Mucosa of stomach (tissue), 1 donor: Measurements from ENCODE around the gene ZBTB39.
"Not testable (repeated sequence)": the region's sequence is repeated elsewhere in the genome, so short reads cannot be mapped to it uniquely, and the experiment has no call there.

Source experiments
- H3K27me3 ChIP-seq: one replicate; pipeline ENCODE4 v1.7.0; 2013; ENCODE audit warnings: mild to moderate bottlenecking, low read length; ENCODE audit not compliant: control insufficient read depth, insufficient read depth
- H3K36me3 ChIP-seq: one replicate; pipeline ENCODE4 v1.7.0; 2013; ENCODE audit warnings: low read length; ENCODE audit not compliant: control insufficient read depth, insufficient read depth
- H3K4me1 ChIP-seq: one replicate; pipeline ENCODE4 v1.7.0; 2013; ENCODE audit warnings: mild to moderate bottlenecking, low read length; ENCODE audit not compliant: control insufficient read depth, insufficient read depth
- H3K4me3 ChIP-seq: one replicate; pipeline ENCODE4 v1.7.0; 2013; ENCODE audit warnings: low read length
- H3K9ac ChIP-seq: one replicate; pipeline ENCODE4 v1.7.0; 2013; ENCODE audit warnings: mild to moderate bottlenecking, low read length, moderate library complexity
- H3K9me3 ChIP-seq: one replicate; pipeline ENCODE4 v1.7.0; 2013; ENCODE audit warnings: mild to moderate bottlenecking, low read length, moderate library complexity; ENCODE audit not compliant: control insufficient read depth
- donor health status: Pancreatic carcinoma.

Gene ZBTB39

GRCh38 chr12:56982578-56983236 lies 23.6 kb downstream of the ZBTB39 start:
- not testable (repeated sequence) for H3K4me1 ChIP-seq, H3K9me3 ChIP-seq, H3K9ac ChIP-seq, H3K4me3 ChIP-seq, H3K27me3 ChIP-seq, H3K36me3 ChIP-seq

GRCh38 chr12:56980941-56981530 lies 25.3 kb downstream of the ZBTB39 start:
- H3K9ac ChIP-seq: no peak overlapping the region
- H3K9me3 ChIP-seq: no peaks in the 10 kb centered on the region
- no peaks in the 10 kb centered on the region for H3K27me3 ChIP-seq
- H3K4me1 ChIP-seq: no peaks in the 10 kb centered on the region
- no peak overlapping the region for H3K4me3 ChIP-seq
- H3K36me3 ChIP-seq: no peaks in the 10 kb centered on the region

- Histone ChIP-seq H3K4me1 (no peaks in the 10 kb centered on the region), H3K9ac (no peak overlapping the region), H3K9me3 (no peaks in the 10 kb centered on the region), H3K27me3 (no peaks in the 10 kb centered on the region), H3K36me3 (no peaks in the 10 kb centered on the region), H3K4me3 (no peak overlapping the region)
Measured at GRCh38 chr12:56980268-56980667, 26.1 kb downstream of the ZBTB39 start.

GRCh38 chr12:56979628-56980027 lies 26.7 kb downstream of the ZBTB39 start:
- H3K27me3 ChIP-seq: no peaks in the 10 kb centered on the region
- H3K9ac ChIP-seq: no peak overlapping the region
- no peaks in the 10 kb centered on the region for H3K4me1 ChIP-seq
- no peaks in the 10 kb centered on the region for H3K9me3 ChIP-seq
- H3K36me3 ChIP-seq: no peaks in the 10 kb centered on the region
- no peak overlapping the region for H3K4me3 ChIP-seq

- H3K27me3 ChIP-seq: no peaks in the 10 kb centered on the region
- H3K36me3 ChIP-seq: no peaks in the 10 kb centered on the region
- no peak overlapping the region for H3K4me3 ChIP-seq
- H3K9me3 ChIP-seq: no peaks in the 10 kb centered on the region
- H3K4me1 ChIP-seq: no peaks in the 10 kb centered on the region
- H3K9ac ChIP-seq: no peak overlapping the region
Measured at GRCh38 chr12:56978397-56979138, 27.8 kb downstream of the ZBTB39 start.

- not testable (repeated sequence) for H3K27me3 ChIP-seq, H3K9me3 ChIP-seq, H3K9ac ChIP-seq, H3K36me3 ChIP-seq, H3K4me1 ChIP-seq, H3K4me3 ChIP-seq
Measured at GRCh38 chr12:56977361-56977760, 29.0 kb downstream of the ZBTB39 start.

GRCh38 chr12:56974224-56974623 lies 32.1 kb downstream of the ZBTB39 start:
- not testable (repeated sequence) for H3K4me3 ChIP-seq, H3K9me3 ChIP-seq, H3K27me3 ChIP-seq, H3K9ac ChIP-seq, H3K4me1 ChIP-seq, H3K36me3 ChIP-seq

- H3K9ac ChIP-seq: not testable (repeated sequence)
Measured at GRCh38 chr12:56968910-56969309, 37.4 kb downstream of the ZBTB39 start.

GRCh38 chr12:56965997-56966642 lies 40.2 kb downstream of the ZBTB39 start:
- not testable (repeated sequence) for H3K9me3 ChIP-seq, H3K4me3 ChIP-seq, H3K4me1 ChIP-seq, H3K27me3 ChIP-seq, H3K9ac ChIP-seq, H3K36me3 ChIP-seq

More at GRCh38 chr12:56968910-56969309, 37.4 kb downstream of the ZBTB39 start:
- not testable (repeated sequence) for H3K9me3 ChIP-seq, H3K4me1 ChIP-seq, H3K4me3 ChIP-seq, H3K27me3 ChIP-seq, H3K36me3 ChIP-seq

- H3K36me3 ChIP-seq, H3K9me3 ChIP-seq, H3K4me1 ChIP-seq, H3K27me3 ChIP-seq, H3K9ac ChIP-seq, H3K4me3 ChIP-seq: not testable (repeated sequence)
Measured at GRCh38 chr12:56965124-56965523, 41.2 kb downstream of the ZBTB39 start.

GRCh38 chr12:56963557-56963956 lies 42.8 kb downstream of the ZBTB39 start:
- H3K27me3 ChIP-seq, H3K9ac ChIP-seq, H3K4me3 ChIP-seq, H3K9me3 ChIP-seq, H3K36me3 ChIP-seq, H3K4me1 ChIP-seq: not testable (repeated sequence)

GRCh38 chr12:56962247-56962646 lies 44.1 kb downstream of the ZBTB39 start:
- not testable (repeated sequence) for H3K9me3 ChIP-seq

More at GRCh38 chr12:56962247-56962646, 44.1 kb downstream of the ZBTB39 start:
- H3K27me3 ChIP-seq, H3K4me3 ChIP-seq, H3K9ac ChIP-seq, H3K36me3 ChIP-seq, H3K4me1 ChIP-seq: not testable (repeated sequence)
